ENCODE data around the gene EGFR.

GRCh38 chr7:55073051-55073511, 54.3 kb downstream of the EGFR start:
- TF ChIP-seq POLR2A (IDR thresholded peaks at IDR 0.05) (no peak), CTCF (IDR thresholded peaks at IDR 0.05) (no peak), EP300 (IDR thresholded peaks at IDR 0.05) (no peak)
